HL-60 (cell line): ENCODE measurements around the gene LDLRAD1.

Experiments used
- CTCF ChIP-seq: IDR thresholded peaks from one replicate; pipeline ENCODE4 v1.5.1; 2011; ENCODE audit warnings: low read length, control low read depth, inconsistent platforms; ENCODE audit not compliant: insufficient read depth
- GABPA ChIP-seq: IDR thresholded peaks from 2 replicates; pipeline ENCODE4 v1.6.1; 2012; ENCODE audit warnings: low read depth
- POLR2AphosphoS5 ChIP-seq: IDR thresholded peaks from 2 replicates; pipeline ENCODE4 v1.6.1; 2012; ENCODE audit warnings: low read depth
- REST ChIP-seq: IDR thresholded peaks from 2 replicates; pipeline ENCODE4 v1.6.1; 2012; ENCODE audit warnings: low read depth; ENCODE audit not compliant: insufficient replicate concordance
- SPI1 ChIP-seq: IDR thresholded peaks from 2 replicates; pipeline ENCODE4 v1.6.1; 2012; ENCODE audit warnings: low read depth, mild to moderate bottlenecking, borderline replicate concordance

- no peak for TF ChIP-seq GABPA
- no peak for TF ChIP-seq CTCF
- TF ChIP-seq REST: no peak
- TF ChIP-seq POLR2AphosphoS5: no peak
- TF ChIP-seq SPI1: no peak
These were observed 34.0 kb upstream of the LDLRAD1 start for GRCh38 chr1:54051933-54052430.
